Activated CD4-positive, alpha-beta T cell treated with anti-CD3 and anti-CD28 coated beads, Interleukin-2, Interleukin-6, amounts not matched to agents 100 ng/mL and 50 ng/mL, durations not matched to agents 16 hours and 8 hours (primary cell): ENCODE results near the gene MYO1D.
"Not testable (repeated sequence)": the region's sequence is repeated elsewhere in the genome, so short reads cannot be mapped to it uniquely, and the experiment has no call there.

Experiments
- DNase-seq: peaks from one replicate; pipeline ENCODE4 v3.0.0-alpha.2; 2020

MYO1D gene

DNA sequence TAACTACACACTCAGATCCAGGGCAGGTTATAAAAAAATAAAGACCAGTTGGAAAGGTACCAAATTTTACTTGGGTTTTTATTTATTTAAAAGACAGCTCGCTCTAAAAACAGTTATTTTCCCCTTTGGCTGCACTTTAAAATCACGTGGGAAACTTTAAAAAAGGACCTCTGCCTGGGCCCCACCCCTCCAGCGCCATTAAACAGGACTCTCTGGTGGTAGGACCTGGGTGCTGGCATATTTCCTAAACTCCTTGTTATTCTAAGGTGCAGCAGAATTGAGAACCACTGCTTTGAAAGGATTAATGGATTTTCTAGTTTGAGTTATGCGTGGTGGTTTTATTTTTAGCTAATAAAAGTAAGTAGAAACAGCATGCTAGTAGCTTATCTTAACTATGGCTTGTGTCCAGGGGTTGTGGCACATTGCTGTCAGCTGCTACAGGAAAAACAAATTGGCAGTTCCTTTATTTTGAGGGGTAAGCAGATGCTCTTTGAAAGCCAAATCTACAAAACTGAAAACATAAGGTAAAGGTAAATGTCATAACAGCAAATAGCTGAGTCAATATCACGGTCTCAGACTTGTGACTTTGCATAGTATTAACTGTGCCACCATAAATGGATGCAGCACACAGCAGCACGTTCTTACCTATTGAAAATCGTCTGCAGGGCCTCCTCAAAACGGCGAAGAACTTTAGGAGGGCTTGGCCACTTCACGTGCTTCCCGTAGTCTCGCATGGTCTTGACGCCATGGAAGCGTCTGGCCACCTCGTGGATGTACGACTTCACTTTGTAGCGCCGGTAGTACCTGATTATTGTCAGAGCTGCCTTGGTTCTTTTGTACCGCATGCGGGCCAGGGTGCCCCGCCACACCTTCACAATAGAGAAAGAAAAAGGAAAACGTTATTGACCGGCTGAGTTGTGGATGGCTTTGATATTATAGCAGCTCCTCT is 218.2 kb downstream of the MYO1D start:
- DNase-seq = no peak

GRCh38 chr17:32656886-32657285 is 220.0 kb downstream of the MYO1D start:
- no peak for DNase-seq

DNA sequence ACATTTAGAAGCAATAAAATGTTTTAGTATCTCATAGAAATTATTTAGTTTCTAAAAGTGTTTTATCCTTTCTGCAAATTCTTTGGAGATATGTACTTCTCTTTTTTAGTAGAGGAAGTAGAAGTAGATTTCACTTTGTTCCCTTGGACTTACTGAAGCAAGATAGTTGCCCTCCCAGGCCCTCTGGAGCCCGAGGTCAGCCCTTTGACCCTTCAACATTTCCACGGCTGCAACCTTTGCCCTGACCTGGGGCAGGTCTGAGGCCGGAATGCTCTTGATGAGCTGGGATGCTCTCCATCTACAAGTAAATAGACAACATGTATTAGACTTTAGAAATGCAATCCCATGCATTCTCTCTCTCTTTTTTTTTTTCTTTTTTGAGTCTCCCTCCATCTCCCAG is 222.6 kb downstream of the MYO1D start:
- DNase-seq = no peak

- no peak for DNase-seq
Observed at GRCh38 chr17:32651084-32651483, 225.8 kb downstream of the MYO1D start.

- DNase-seq = no peak
Observed at GRCh38 chr17:32648450-32648849, 228.5 kb downstream of the MYO1D start.

DNA sequence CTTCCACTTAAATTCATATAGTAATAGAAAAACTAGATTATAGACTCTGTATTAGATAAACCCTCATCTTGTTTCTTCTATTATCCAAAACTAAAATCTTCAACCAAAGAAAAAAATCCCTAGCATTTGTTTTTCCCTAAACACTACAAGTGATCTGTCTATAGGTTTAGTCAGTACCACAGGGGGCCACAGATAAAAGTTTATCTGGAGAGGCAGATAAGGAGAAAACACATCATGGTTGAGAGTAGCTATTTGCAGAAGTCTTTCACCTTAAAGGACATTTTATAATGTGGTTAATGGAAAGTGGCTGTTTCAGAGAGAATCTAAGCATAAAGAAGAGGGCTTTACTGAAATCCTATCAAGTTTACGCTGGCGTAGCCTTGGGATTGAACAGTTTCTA is 230.0 kb downstream of the MYO1D start:
- no peak for DNase-seq

- DNase-seq = not testable (repeated sequence)
Observed at GRCh38 chr17:32641514-32641913, 235.4 kb downstream of the MYO1D start.

DNA sequence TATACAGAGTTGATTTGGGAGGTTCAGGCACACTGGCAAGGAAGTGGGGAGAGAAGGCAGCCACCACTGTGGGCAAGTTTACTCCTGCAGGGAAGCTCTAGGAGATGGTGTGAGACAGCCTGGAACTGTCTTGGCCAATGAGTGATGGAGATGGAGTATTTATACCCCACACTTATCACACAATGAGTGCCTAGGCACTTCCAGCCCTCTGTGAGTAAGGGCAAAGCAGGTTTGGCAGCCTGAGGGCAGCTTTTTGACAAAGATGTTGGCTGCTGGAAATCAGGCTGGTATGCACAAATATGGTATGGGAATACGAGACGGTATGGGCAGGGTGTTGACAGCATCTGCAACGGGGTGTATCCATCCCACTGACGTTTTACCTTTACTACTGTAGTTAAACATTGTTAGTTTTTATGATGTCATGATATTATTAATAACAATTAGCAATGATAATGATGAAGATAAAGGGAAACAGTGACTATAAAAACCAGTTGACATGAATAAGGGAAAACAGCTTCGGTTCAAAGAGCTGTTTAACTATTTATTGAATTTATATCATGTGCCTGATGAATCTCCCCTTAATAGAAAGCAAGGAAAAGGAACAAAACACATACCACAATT is 240.2 kb downstream of the MYO1D start:
- no peak for DNase-seq

- DNase-seq = no peak
Observed at GRCh38 chr17:32634167-32634566, 242.8 kb downstream of the MYO1D start.

- DNase-seq = no peak
Observed at GRCh38 chr17:32631341-32632096, 245.4 kb downstream of the MYO1D start.

- DNase-seq = peak; percentile 2
Observed at GRCh38 chr17:32629563-32630190, 247.2 kb downstream of the MYO1D start.

- DNase-seq = no peak
Observed at GRCh38 chr17:32628271-32629044, 248.5 kb downstream of the MYO1D start.

DNA sequence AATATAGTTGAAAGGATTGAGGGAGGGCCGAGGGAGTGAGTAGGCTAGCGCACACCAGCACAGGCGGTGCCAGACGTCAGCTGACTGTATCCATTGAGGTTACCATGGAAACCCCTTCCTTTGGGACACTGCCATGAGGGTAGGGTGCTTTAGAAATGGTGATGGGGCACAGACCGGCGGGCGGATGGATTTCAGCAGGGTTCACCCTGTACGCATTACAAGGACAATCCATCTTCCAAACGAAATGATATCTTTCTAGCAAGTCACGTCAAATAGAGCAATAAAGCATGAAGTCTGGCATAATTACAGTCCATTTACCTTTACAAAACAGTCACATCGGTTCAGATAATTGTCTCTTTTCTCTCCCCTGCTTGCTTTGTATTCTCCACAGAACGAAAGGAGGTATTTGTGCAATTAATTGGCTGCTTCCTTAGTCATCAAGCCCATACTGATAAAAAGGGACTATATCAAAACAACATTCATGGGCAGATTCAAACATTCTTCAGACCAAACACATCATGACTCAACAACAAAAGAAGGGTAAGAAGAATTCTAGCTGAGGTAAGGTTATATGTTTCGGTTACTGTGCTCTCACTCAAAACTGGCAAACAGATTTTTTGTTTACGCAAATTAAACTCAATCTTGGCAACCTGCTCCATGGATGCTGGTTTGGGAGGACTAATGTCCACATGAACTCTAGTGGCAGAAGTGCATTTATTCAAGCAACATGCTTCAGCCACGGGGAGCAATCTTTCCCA is 249.5 kb downstream of the MYO1D start:
- DNase-seq = no peak

GRCh38 chr17:32626379-32626791 is 250.5 kb downstream of the MYO1D start:
- no peak for DNase-seq

- DNase-seq = no peak
Observed at GRCh38 chr17:32625971-32626370, 251.0 kb downstream of the MYO1D start.

- no peak for DNase-seq
Observed at GRCh38 chr17:32623196-32623595, 253.7 kb downstream of the MYO1D start.

DNA sequence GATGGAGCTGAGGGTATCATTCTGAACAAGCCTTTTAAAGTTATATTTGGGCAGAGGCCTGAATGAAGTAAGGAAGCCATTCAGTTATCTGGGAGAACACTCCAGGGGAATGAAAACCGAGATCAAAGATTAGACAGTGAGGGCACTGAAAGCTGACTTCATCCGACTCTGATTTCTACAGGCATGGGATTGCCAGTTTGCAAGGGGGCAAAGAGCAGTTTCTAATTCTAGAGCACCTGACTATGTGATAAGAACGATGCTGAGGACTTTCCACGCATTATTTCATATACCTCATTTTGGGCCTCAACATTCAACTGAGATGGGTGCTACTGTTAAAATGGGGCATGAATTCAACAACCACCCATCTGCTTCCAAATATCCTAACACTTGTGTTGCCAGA is 254.4 kb downstream of the MYO1D start:
- DNase-seq = no peak

DNA sequence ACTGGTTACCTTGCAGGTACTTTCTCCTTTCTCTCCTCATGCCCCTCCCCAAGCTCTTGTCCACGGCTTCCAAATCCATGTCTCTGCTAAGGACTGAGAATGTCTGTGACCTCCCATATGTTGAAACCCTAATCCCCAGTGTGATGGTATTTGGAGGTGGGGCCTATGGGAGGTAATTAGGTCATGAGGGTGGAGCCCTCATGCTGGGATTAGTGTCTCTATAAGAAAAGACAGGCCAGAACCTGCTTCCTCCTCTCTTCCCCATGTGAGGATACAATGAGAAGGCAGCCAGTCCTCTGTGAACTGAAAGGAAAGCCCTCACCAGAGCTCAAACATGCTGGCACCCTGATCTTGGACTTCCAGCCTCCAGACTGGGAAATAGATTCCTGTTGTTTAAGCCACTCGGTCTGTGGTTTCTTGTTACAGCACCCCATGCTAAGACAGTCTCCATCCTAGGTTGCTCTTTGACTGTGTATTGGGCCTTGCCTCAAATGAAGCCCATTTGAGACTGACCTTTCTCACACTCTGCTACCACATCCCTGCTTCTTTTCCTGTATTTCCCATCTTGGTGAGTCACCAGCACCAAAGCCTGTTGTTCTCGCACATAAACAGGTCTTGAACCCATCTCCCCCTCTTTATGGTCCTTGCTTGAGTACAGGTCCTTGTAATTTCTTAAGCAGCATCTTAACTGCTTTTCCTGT is 255.2 kb downstream of the MYO1D start:
- DNase-seq = no peak

DNA sequence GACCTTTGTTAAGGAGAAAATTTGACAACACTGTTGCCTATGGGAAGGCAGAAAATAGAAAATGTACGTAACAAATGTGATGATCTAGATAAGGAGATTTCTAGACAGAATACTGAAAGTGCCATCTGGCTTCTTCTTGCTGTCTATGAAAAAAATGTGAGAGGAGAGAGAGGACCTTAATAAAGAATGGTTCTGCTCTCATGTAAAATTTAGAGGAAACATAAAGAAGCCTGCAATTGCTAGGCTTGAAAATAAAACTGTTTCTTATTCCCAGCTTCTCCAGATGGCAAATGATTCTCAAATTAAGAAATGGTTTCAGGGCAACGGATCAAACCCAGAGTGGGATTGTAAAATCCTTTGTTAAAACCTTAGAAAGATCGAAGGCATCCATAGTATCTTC is 261.6 kb downstream of the MYO1D start:
- no peak for DNase-seq

GRCh38 chr17:32610943-32611342 is 266.0 kb downstream of the MYO1D start:
- DNase-seq = no peak
